ACC112 (cell line): ENCODE data around the gene DNAH10.
A peak's percentile ranks its signal among the peaks of the same experiment; 100 is the strongest.

Experiments
- H2AFZ ChIP-seq: fragments of 200-600 bp; sonication (generic); one replicate; pipeline ENCODE4 v1.6.0; 2017; ENCODE audit warnings: antibody characterized with exemption, low read length; ENCODE audit not compliant: unreplicated experiment
- H3K27ac ChIP-seq: fragments of 200-600 bp; sonication (generic); 2 replicates; pipeline ENCODE4 v1.5.1; 2014; ENCODE audit warnings: low read depth, mild to moderate bottlenecking, antibody characterized with exemption, low read length, moderate library complexity
- H3K27me3 ChIP-seq: fragments of 200-600 bp; sonication (generic); 2 replicates; pipeline ENCODE4 v1.6.1; 2014; ENCODE audit warnings: mild to moderate bottlenecking, antibody characterized with exemption, low read length, moderate library complexity, mixed read lengths; ENCODE audit not compliant: insufficient read depth
- H3K36me3 ChIP-seq: fragments of 200-600 bp; sonication (generic); 2 replicates; pipeline ENCODE4 v1.6.1; 2016; ENCODE audit warnings: mild to moderate bottlenecking, antibody characterized with exemption, low read length, moderate library complexity, mixed read lengths; ENCODE audit not compliant: insufficient read depth
- H3K4me1 ChIP-seq: fragments of 200-600 bp; sonication (generic); one replicate; pipeline ENCODE4 v1.6.1; 2016; ENCODE audit warnings: low read length, mixed read lengths; ENCODE audit not compliant: insufficient read depth, unreplicated experiment, control insufficient read depth
- H3K4me3 ChIP-seq: fragments of 200-600 bp; sonication (generic); 2 replicates; pipeline ENCODE4 v1.5.1; 2014; ENCODE audit warnings: mild to moderate bottlenecking, low read depth, low read length
- H3K79me2 ChIP-seq: fragments of 200-600 bp; sonication (generic); one replicate; pipeline ENCODE4 v1.6.0; 2016; ENCODE audit warnings: low read length; ENCODE audit not compliant: control insufficient read depth, unreplicated experiment, insufficient read depth

DNAH10 gene

GRCh38 chr12:123744836-123745235, 17.3 kb upstream of the DNAH10 start:
- Histone ChIP-seq H3K27ac (no peak overlapping the region), H3K79me2 (no peaks in the 10 kb centered on the region), H3K4me3 (no peak overlapping the region), H3K36me3 (peaks cover 24% of the 10 kb centered on the region; the same call in 1 of the 2 replicates), H3K27me3 (no peaks in the 10 kb centered on the region), H3K4me1 (peaks cover 6% of the 10 kb centered on the region), H2AFZ (no peak overlapping the region)

- Histone ChIP-seq H3K4me1 (peaks cover 6% of the 10 kb centered on the region), H2AFZ (no peak overlapping the region), H3K79me2 (no peaks in the 10 kb centered on the region), H3K36me3 (peaks cover 27% of the 10 kb centered on the region; the same call in 1 of the 2 replicates), H3K27me3 (no peaks in the 10 kb centered on the region), H3K4me3 (no peak overlapping the region), H3K27ac (no peak overlapping the region)
These were observed 14.8 kb upstream of the DNAH10 start for GRCh38 chr12:123747309-123747708.

- H3K4me3 ChIP-seq = no peak overlapping the region
- H3K4me1 ChIP-seq = peaks cover 6% of the 10 kb centered on the region
- H3K36me3 ChIP-seq = peaks cover 27% of the 10 kb centered on the region; the same call in 1 of the 2 replicates
- no peak overlapping the region for H3K27ac ChIP-seq
- H3K79me2 ChIP-seq = no peaks in the 10 kb centered on the region
- no peaks in the 10 kb centered on the region for H3K27me3 ChIP-seq
- H2AFZ ChIP-seq = no peak overlapping the region
These were observed 13.9 kb upstream of the DNAH10 start for GRCh38 chr12:123748161-123748560.

GRCh38 chr12:123748661-123749060, 13.4 kb upstream of the DNAH10 start:
- Histone ChIP-seq H3K27me3 (no peaks in the 10 kb centered on the region), H3K4me3 (no peak overlapping the region), H2AFZ (no peak overlapping the region), H3K4me1 (peaks cover 6% of the 10 kb centered on the region), H3K79me2 (no peaks in the 10 kb centered on the region), H3K36me3 (peaks cover 27% of the 10 kb centered on the region; the same call in 1 of the 2 replicates), H3K27ac (no peak overlapping the region)

- Histone ChIP-seq H2AFZ (no peak overlapping the region), H3K4me3 (no peak overlapping the region), H3K27me3 (no peaks in the 10 kb centered on the region), H3K36me3 (peaks cover 22% of the 10 kb centered on the region; the same call in 1 of the 2 replicates), H3K27ac (no peak overlapping the region), H3K79me2 (no peaks in the 10 kb centered on the region), H3K4me1 (peaks cover 6% of the 10 kb centered on the region)
These were observed 12.7 kb upstream of the DNAH10 start for GRCh38 chr12:123749355-123749754.

GRCh38 chr12:123750159-123750656, 11.9 kb upstream of the DNAH10 start:
- Histone ChIP-seq H3K27ac (no peak overlapping the region), H3K36me3 (peaks cover 22% of the 10 kb centered on the region; the same call in 1 of the 2 replicates), H3K27me3 (no peaks in the 10 kb centered on the region), H3K4me1 (peaks cover 6% of the 10 kb centered on the region), H2AFZ (no peak overlapping the region), H3K4me3 (no peak overlapping the region), H3K79me2 (no peaks in the 10 kb centered on the region)

- no peak overlapping the region for H3K27ac ChIP-seq
- H3K36me3 ChIP-seq = peaks cover 22% of the 10 kb centered on the region; the same call in 1 of the 2 replicates
- no peaks in the 10 kb centered on the region for H3K27me3 ChIP-seq
- no peaks in the 10 kb centered on the region for H3K79me2 ChIP-seq
- no peak overlapping the region for H3K4me3 ChIP-seq
- peaks cover 9% of the 10 kb centered on the region for H3K4me1 ChIP-seq
- H2AFZ ChIP-seq = no peak overlapping the region
These were observed 10.1 kb upstream of the DNAH10 start for GRCh38 chr12:123752046-123752445.

- Histone ChIP-seq H3K79me2 (no peaks in the 10 kb centered on the region), H2AFZ (no peak overlapping the region), H3K27me3 (no peaks in the 10 kb centered on the region), H3K4me1 (peaks cover 12% of the 10 kb centered on the region), H3K4me3 (no peak overlapping the region), H3K27ac (no peak overlapping the region), H3K36me3 (peaks cover 9% of the 10 kb centered on the region; the same call in 1 of the 2 replicates)
These were observed 7.9 kb upstream of the DNAH10 start for GRCh38 chr12:123754041-123754772.

- Histone ChIP-seq H2AFZ (peak overlapping the region; percentile 17), H3K4me3 (no peak overlapping the region), H3K27me3 (peaks cover 4% of the 10 kb centered on the region; the same call in 1 of the 2 replicates), H3K36me3 (no peaks in the 10 kb centered on the region), H3K27ac (peak overlapping the region; percentile 51), H3K79me2 (no peaks in the 10 kb centered on the region), H3K4me1 (peaks cover 12% of the 10 kb centered on the region)
These were observed 4.5 kb upstream of the DNAH10 start for GRCh38 chr12:123757561-123757960.

- Histone ChIP-seq H3K4me3 (no peak overlapping the region), H2AFZ (no peak overlapping the region), H3K79me2 (no peaks in the 10 kb centered on the region), H3K36me3 (no peaks in the 10 kb centered on the region), H3K27ac (no peak overlapping the region), H3K27me3 (peaks cover 11% of the 10 kb centered on the region), H3K4me1 (peaks cover 12% of the 10 kb centered on the region)
These were observed 1.7 kb upstream of the DNAH10 start for GRCh38 chr12:123760267-123760938.
